ENCODE data around the gene NEK8. TPM values are rescaled to one million over a fixed set of nuclear protein-coding genes. Genes with fewer than 3 reads are reported as not detected.

Gene NEK8
- total RNA-seq, 1 donor from 2014 or later = 29.7 TPM

- peak overlapping the region; percentile 92 for H3K27ac Mint-ChIP-seq
- peaks cover 56% of the 10 kb centered on the region for H3K36me3 Mint-ChIP-seq (ENCODE audit: low read depth)
- ATAC-seq (ENCODE audit: low read depth) (no peak), DNase-seq (no peak)
- intact Hi-C loops (cut with micrococcal nuclease) = loop anchor here (5.0 kb wide), 2 partner anchors 178 to 842 kb away; partner anchors contain the start of genes ABHD15 and TP53I13
- no peaks in the 10 kb centered on the region for H3K9me3 Mint-ChIP-seq
- peak overlapping the region; percentile 93 for H3K4me3 Mint-ChIP-seq
- ChIA-PET CTCF (interaction anchor here (1.0 to 6.1 kb wide), 6 partner anchors 21 to 176 kb away, joined by 4 to 545 read pairs (median 31); partner anchors contain the start of genes DHRS13, FLOT2 and TRAF4), POLR2A (interaction anchor here (0.7 to 18.0 kb wide), 18 partner anchors 9 to 387 kb away, joined by 3 to 2384 read pairs (median 23); partner anchors contain the start of genes BLTP2, DHRS13, ERAL1 and FLOT2)
- no peak for TF ChIP-seq CTCF (IDR thresholded peaks at IDR 0.05)
- peaks cover 80% of the 10 kb centered on the region for H3K4me1 Mint-ChIP-seq
- no peaks in the 10 kb centered on the region for H3K27me3 Mint-ChIP-seq
These were observed 3.4 kb upstream of the NEK8 start for GRCh38 chr17:28725166-28725659.

- Mint-ChIP-seq H3K27ac (peak overlapping the region; percentile 92), H3K27me3 (no peaks in the 10 kb centered on the region), H3K36me3 (ENCODE audit: low read depth) (peaks cover 51% of the 10 kb centered on the region), H3K4me1 (peaks cover 77% of the 10 kb centered on the region), H3K9me3 (no peaks in the 10 kb centered on the region), H3K4me3 (peak overlapping the region; percentile 93)
- POLR2A ChIA-PET = interaction anchor here (0.7 to 18.0 kb wide), 24 partner anchors 10 to 386 kb away, joined by 3 to 2384 read pairs (median 17); partner anchors contain the start of genes BLTP2, DHRS13, FLOT2 and PHF12
- CTCF ChIA-PET = interaction anchor here (0.9 to 6.1 kb wide), 21 partner anchors 15 to 228 kb away, joined by 3 to 545 read pairs (median 11); partner anchors contain the start of genes DHRS13, FAM222B, FLOT2 and PHF12
- TF ChIP-seq CTCF (IDR thresholded peaks at IDR 0.05) = no peak
- DNase-seq (peak; percentile 39), ATAC-seq (ENCODE audit: low read depth) (no peak)
- intact Hi-C loops (cut with micrococcal nuclease) = loop anchor here (1.0 to 5.0 kb wide), 3 partner anchors 14 to 842 kb away; partner anchors contain the start of genes ABHD15, PROCA1 and TP53I13
These were observed 2.8 kb upstream of the NEK8 start for GRCh38 chr17:28725660-28726225.

GRCh38 chr17:28726226-28726626 lies 2.4 kb upstream of the NEK8 start, which contains the start of gene TLCD1:
Gene TLCD1 (minus strand): TSS chr17:28726233. CDS start chr17:28726097, 136 bp downstream.
- intact Hi-C loops (cut with micrococcal nuclease) = loop anchor here (1.0 to 5.0 kb wide), 3 partner anchors 15 to 841 kb away; partner anchors contain the start of genes ABHD15, PROCA1 and TP53I13
- no peak for TF ChIP-seq CTCF (IDR thresholded peaks at IDR 0.05)
- Mint-ChIP-seq H3K27ac (peak within 1 kb of the TSS; percentile 99), H3K4me1 (peaks cover 73% of the 10 kb centered on the region), H3K27me3 (no peaks in the 10 kb centered on the region), H3K4me3 (peak within 1 kb of the TSS; percentile 95), H3K36me3 (ENCODE audit: low read depth) (peaks cover 46% of the 10 kb centered on the region), H3K9me3 (no peaks in the 10 kb centered on the region)
- ChIA-PET POLR2A (interaction anchor here (0.5 to 18.0 kb wide), 30 partner anchors 9 to 656 kb away, joined by 3 to 2384 read pairs (median 14); partner anchors contain the start of genes BLTP2, DHRS13, FAM222B and FLOT2), CTCF (interaction anchor here (0.7 to 6.1 kb wide), 27 partner anchors 9 to 239 kb away, joined by 3 to 545 read pairs (median 8); partner anchors contain the start of genes DHRS13, ERAL1, FAM222B and FLOT2)
- peak; percentile 23 for ATAC-seq (ENCODE audit: low read depth)
- peak; percentile 84 for DNase-seq

- CTCF ChIA-PET = interaction anchor here (0.7 to 6.1 kb wide), 32 partner anchors 7 to 422 kb away, joined by 3 to 545 read pairs (median 8); partner anchors contain the start of genes DHRS13, ERAL1, FAM222B and FLOT2
- peaks cover 40% of the 10 kb centered on the region for H3K36me3 Mint-ChIP-seq (ENCODE audit: low read depth)
- intact Hi-C loops (cut with micrococcal nuclease) = loop anchor here (1.0 to 5.0 kb wide), 8 partner anchors 8 to 840 kb away; partner anchors contain the start of genes ABHD15, DHRS13, PROCA1 and RPL23A
- DNase-seq (peak; percentile 87), ATAC-seq (ENCODE audit: low read depth) (peak; percentile 40)
- H3K27ac Mint-ChIP-seq = peak overlapping the region; percentile 99
- peak overlapping the region; percentile 95 for H3K4me3 Mint-ChIP-seq
- peaks cover 66% of the 10 kb centered on the region for H3K4me1 Mint-ChIP-seq
- POLR2A ChIA-PET = interaction anchor here (0.5 to 18.0 kb wide), 40 partner anchors 7 to 657 kb away, joined by 3 to 2384 read pairs (median 6); partner anchors contain the start of genes BLTP2, DHRS13, FAM222B and FLOT2
- no peaks in the 10 kb centered on the region for H3K9me3 Mint-ChIP-seq
- TF ChIP-seq CTCF (IDR thresholded peaks at IDR 0.05) = peak; percentile 78
- H3K27me3 Mint-ChIP-seq = no peaks in the 10 kb centered on the region
These were observed 1.7 kb upstream of the NEK8 start for GRCh38 chr17:28726627-28727491.
